Adrenal gland (tissue), 12 donors: Measurements from ENCODE around the gene SMAD3. TPM values are rescaled to one million over a fixed set of nuclear protein-coding genes. Genes with fewer than 3 reads are reported as not detected.

Experiments used
- DNase-seq, 7 donors: peaks; one replicate each; pipeline ENCODE4 v3.0.0-alpha.2; 2019 to 2020
- H3K27ac ChIP-seq, 5 donors: fragments of 200-600 bp; sonication (generic) in 4 of 5; 1 replicate in 3 of 5; 2 replicates in 2 of 5; pipeline versions ENCODE4 v1.5.1 to v1.8.0; 2016 to 2020; ENCODE audit warnings: mild to moderate bottlenecking in 1 of 5
- H3K27me3 ChIP-seq: fragments of 200-600 bp; 2 replicates; pipeline ENCODE4 v1.8.0; 2021
- H3K36me3 ChIP-seq, 2 donors: fragments of 200-600 bp; replicated peaks in 1 of 2; 1 replicate in 1 of 2; 2 replicates in 1 of 2; pipeline versions ENCODE4 v1.5.1 to v1.8.0; 2018 to 2022
- H3K4me1 ChIP-seq, 2 donors: fragments of 200-600 bp; replicated peaks in 1 of 2; 1 replicate in 1 of 2; 2 replicates in 1 of 2; pipeline versions ENCODE4 v1.5.1 to v1.8.0; 2018 to 2021
- H3K4me3 ChIP-seq, 4 donors: fragments of 200-600 bp; sonication (generic) in 3 of 4; one replicate each; pipeline ENCODE4 v1.5.1; 2016 to 2018
- H3K9me3 ChIP-seq, 3 donors: fragments of 200-600 bp; sonication (generic) in 1 of 3; replicated peaks in 1 of 3; 1 replicate in 2 of 3; 2 replicates in 1 of 3; pipeline versions ENCODE4 v1.5.1 to v1.8.0; 2016 to 2021
- POLR2A ChIP-seq, 2 donors: fragments of 450-650 bp; IDR thresholded peaks; one replicate each; pipeline ENCODE4 v1.6.1; 2017; ENCODE audit warnings: antibody characterized with exemption in 2 of 2, mild to moderate bottlenecking in 2 of 2, moderate library complexity in 1 of 2
- WGBS, 4 donors: extraction: QIAGEN DNeasy Blood & Tissue Kit in 2 of 4; methylation state at CpG; one replicate each; pipeline versions ENCODE4 v1.1.5 to v1.1.7; 2013 to 2017; 5-methylcytosine and 5-hydroxymethylcytosine counted together
- intact Hi-C, 2 donors: fragments of 100-400 bp; cut with DNase I; formaldehyde crosslinking; loops; one replicate each; pipeline versions ENCODE4 v1.14.1 to v1.15.0; 2022 to 2023
- polyA plus RNA-seq, 3 donors: library from polyadenylated mRNA; stranded (reverse); fragments of 200-250 nt in 2 of 3; fragments of 350-450 nt in 1 of 3; fragmentation: Illumina TruSeq in 1 of 3; extraction: RNeasy Lipid Tissue Mini Kit (QIAGEN cat#74804) in 1 of 3; gene quantifications; one replicate each; pipeline ENCODE4 v1.2.3, GENCODE V29; 2013 to 2014
- total RNA-seq, 9 donors: library from RNA; depleted of rRNA in 4 of 9; stranded (reverse); fragments of >200 nt in 4 of 9; fragments of 120-200 nt in 1 of 9; fragmentation: NEBNext Ultra II Directional in 1 of 9; extraction: Animal tissue kit (Norgen Biotek cat#: 25700) in 1 of 9; gene quantifications; one replicate each; pipeline versions ENCODE4 v1.1.0 to v1.2.4, GENCODE V29; 2013 to 2023
- TF ChIP-seq, protein P1 (sequence below), 6 experiments: fragments of 450-650 bp in 4 of 6; fragments of 200-600 bp in 2 of 6; sonication (generic) in 1 of 6; IDR thresholded peaks; 1 replicate in 5 of 6; 2 replicates in 1 of 6; pipeline versions ENCODE4 v1.5.1 to v1.8.0; 2016 to 2021; ENCODE audit warnings: antibody characterized with exemption in 6 of 6, mild to moderate bottlenecking in 2 of 6, moderate library complexity in 1 of 6
- donor health status: healthy with polysubstance abuse.
- donor health status: Bipolar disorder and iron deficiency.
- donor health status: DM: yes; HTN: yes; CAD: no.
- donor health status: DM: no; HTN: no; CAD: no.
- donor health status: DM: no; HTN: no; CAD: no.
- donor health status: DM: yes; HTN: yes; CAD: no.

The SMAD3 gene
- total and polyA plus RNA-seq, 12 donors = 6.4 to 92.0 (median 8.0) TPM

DNA sequence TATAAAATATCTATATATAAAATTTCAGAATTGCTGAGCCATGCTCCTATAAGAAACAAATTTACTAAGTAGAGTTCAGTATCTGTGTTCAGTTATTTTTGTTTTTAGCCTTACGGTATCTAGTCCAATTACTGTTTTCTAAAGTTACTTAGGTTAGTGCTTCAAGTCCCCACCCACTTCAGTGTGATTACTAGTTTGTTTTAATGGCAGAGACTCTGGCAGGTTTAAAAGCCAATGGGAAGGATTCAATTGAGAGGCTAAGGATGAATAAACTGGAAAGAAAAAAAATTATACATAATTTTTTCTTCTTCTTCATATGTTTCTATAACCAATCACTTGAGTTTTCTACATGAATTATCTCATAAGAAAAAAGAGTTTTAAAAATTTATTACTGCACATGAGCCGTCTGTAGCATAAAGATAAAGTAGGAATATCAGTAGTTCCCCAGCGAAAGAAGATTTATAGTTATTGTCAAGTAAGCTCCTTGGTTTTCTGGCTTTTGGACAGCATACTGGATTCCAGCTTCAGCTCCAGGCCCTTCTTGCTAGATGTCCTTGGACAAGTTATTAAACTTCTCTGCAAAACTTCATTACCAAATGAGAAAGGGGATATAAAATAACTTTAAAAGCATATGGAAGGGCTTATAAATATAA is 142.3 kb downstream of the SMAD3 start:
- H3K4me1 ChIP-seq = no peaks in the 10 kb centered on the region
- no peaks in the 10 kb centered on the region for H3K9me3 ChIP-seq
- WGBS, 4 donors = 69 to 82% (median 72%) methylated on average over 3 of the region's 3 CpGs
- no peak for DNase-seq
- no peaks in the 10 kb centered on the region for H3K27me3 ChIP-seq
- no peak overlapping the region for H3K27ac ChIP-seq
- intact Hi-C loops = no loop called here
- no peak overlapping the region for H3K4me3 ChIP-seq
- peaks cover 0 to 14% of the 10 kb centered on the region in 2 donors for H3K36me3 ChIP-seq
- TF ChIP-seq POLR2A (IDR thresholded peaks at IDR 0.05) = no peak
- TF ChIP-seq, protein P1, sequence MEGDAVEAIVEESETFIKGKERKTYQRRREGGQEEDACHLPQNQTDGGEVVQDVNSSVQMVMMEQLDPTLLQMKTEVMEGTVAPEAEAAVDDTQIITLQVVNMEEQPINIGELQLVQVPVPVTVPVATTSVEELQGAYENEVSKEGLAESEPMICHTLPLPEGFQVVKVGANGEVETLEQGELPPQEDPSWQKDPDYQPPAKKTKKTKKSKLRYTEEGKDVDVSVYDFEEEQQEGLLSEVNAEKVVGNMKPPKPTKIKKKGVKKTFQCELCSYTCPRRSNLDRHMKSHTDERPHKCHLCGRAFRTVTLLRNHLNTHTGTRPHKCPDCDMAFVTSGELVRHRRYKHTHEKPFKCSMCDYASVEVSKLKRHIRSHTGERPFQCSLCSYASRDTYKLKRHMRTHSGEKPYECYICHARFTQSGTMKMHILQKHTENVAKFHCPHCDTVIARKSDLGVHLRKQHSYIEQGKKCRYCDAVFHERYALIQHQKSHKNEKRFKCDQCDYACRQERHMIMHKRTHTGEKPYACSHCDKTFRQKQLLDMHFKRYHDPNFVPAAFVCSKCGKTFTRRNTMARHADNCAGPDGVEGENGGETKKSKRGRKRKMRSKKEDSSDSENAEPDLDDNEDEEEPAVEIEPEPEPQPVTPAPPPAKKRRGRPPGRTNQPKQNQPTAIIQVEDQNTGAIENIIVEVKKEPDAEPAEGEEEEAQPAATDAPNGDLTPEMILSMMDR (IDR thresholded peaks at IDR 0.05) = no peak

DNA sequence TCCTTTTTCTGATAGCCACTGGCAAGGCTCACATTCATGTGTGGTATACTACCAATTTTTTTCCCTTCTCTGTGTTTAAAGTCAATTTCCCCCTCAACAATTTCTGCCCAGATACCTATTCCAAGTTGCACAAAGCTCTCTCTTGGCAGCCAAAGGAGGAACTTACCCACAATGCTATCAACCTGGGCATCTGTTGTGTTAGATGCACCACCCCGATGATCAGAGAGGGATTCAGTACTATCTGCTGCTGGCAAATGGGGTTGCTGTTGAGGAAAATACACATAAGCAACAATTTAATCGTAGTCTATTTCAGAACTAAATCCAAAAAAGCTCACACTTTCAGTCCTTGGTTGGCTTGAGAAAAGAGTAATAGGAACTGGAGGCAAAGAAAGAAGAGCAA is 143.0 kb downstream of the SMAD3 start:
- WGBS, 4 donors = 67 to 97% (median 94%) methylated on average over 2 of the region's 2 CpGs
- Histone ChIP-seq H3K36me3 (peaks cover 0 to 7% of the 10 kb centered on the region in 2 donors), H3K4me3 (no peak overlapping the region), H3K27me3 (no peaks in the 10 kb centered on the region), H3K27ac (no peak overlapping the region), H3K9me3 (no peaks in the 10 kb centered on the region), H3K4me1 (no peaks in the 10 kb centered on the region)
- intact Hi-C loops = no loop called here
- TF ChIP-seq, protein P1 (IDR thresholded peaks at IDR 0.05) = no peak
- no peak for TF ChIP-seq POLR2A (IDR thresholded peaks at IDR 0.05)
- no peak for DNase-seq

DNA sequence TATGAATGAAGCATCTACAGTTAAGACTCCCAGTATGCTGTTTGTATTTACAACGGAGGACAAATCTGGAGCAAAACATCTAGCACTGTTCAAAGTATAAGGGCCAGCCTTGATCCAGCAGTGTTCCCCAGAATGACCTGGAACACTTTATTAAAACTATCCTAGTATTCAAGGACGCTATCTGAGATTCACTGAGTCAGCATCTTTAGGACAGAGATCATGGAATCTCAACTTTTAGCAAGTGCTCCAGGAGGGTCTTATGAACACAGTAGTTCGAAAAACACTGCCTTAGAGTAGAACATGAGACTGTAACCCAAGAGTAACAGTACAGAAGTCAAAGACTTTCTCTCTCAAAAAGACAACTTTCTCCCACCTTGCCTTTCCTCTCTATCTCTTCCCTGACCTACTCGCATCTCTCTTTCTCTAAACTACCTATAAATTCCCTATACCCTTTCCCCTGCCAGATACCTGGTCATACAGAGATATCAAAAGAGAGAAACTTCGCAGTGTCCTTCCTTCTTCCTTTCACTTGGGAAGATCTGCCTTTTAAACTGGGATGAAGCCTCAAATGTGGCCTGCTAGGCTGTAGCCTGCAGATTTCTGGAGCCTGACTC is 145.3 kb downstream of the SMAD3 start:
- H3K9me3 ChIP-seq = no peaks in the 10 kb centered on the region
- 80 to 90% (median 89%) methylated on average over 5 of the region's 5 CpGs for WGBS, 4 donors
- no peak overlapping the region for H3K27ac ChIP-seq
- H3K4me3 ChIP-seq = no peak overlapping the region
- TF ChIP-seq, protein P1 (IDR thresholded peaks at IDR 0.05) = no peak
- TF ChIP-seq POLR2A (IDR thresholded peaks at IDR 0.05) = no peak
- no peaks in the 10 kb centered on the region for H3K4me1 ChIP-seq
- no peaks in the 10 kb centered on the region for H3K27me3 ChIP-seq
- intact Hi-C loops = no loop called here
- DNase-seq = no peak
- no peaks in the 10 kb centered on the region for H3K36me3 ChIP-seq

DNA sequence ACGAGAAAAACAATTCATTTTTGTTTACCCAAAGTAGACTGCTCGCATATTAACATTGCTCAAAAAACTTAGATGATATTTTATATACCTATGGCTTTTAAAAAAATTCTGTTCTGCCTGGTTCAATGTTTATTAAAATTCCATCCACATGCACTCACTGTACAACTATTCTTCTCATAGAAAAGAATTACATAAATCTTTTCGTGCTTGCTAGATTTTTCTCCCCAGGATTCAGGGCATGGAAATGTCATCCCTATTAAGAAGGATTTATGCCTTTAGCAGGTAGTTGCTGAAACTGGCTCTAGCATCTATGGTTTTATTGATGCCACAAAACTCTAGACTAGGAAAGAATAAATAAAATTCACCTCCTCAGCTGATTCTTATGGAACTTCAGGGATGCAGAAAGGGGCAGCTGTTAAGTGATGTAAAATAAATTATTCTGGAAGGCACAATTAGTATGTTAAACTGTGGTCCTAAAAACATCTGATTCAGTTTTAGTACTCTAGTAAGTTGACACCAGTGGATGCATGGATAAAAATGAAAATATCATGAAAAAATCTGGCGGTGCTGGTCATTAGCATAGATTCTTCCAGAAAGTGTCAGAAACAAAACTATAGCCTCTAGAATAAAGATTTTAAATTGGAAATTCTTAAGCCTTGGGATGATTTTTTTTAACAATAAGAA is 147.4 kb downstream of the SMAD3 start:
- no peak for DNase-seq
- no peak overlapping the region for H3K27ac ChIP-seq
- whole genome bisulfite sequencing, 4 donors = 83 to 96% (median 94%) methylated on average over 4 of the region's 4 CpGs
- H3K27me3 ChIP-seq = no peaks in the 10 kb centered on the region
- H3K4me3 ChIP-seq = no peak overlapping the region
- intact Hi-C loops = no loop called here
- H3K4me1 ChIP-seq = no peaks in the 10 kb centered on the region
- H3K36me3 ChIP-seq = no peaks in the 10 kb centered on the region
- TF ChIP-seq POLR2A (IDR thresholded peaks at IDR 0.05) = no peak
- TF ChIP-seq, protein P1 (IDR thresholded peaks at IDR 0.05) = no peak
- no peaks in the 10 kb centered on the region for H3K9me3 ChIP-seq
